Mesendoderm (in vitro differentiated cells): ENCODE results near the gene FDX2. TPM values are rescaled to one million over a fixed set of nuclear protein-coding genes. Genes with fewer than 3 reads are reported as not detected.

Experiments used
- DNase-seq: peaks from one replicate; pipeline ENCODE4 v3.0.0; 2013
- H2AK5ac ChIP-seq: 2 replicates; pipeline ENCODE4 v1.6.1; 2013; ENCODE audit warnings: low read length, inconsistent platforms
- H2BK120ac ChIP-seq: 2 replicates; pipeline ENCODE4 v1.6.1; 2013; ENCODE audit warnings: low read depth, mild to moderate bottlenecking, low read length, moderate library complexity, mixed read lengths
- H2BK15ac ChIP-seq: replicated peaks from 2 replicates; pipeline ENCODE4 v1.6.1; 2013; ENCODE audit warnings: low read depth, mild to moderate bottlenecking, moderate library complexity
- H2BK5ac ChIP-seq: 2 replicates; pipeline ENCODE4 v1.6.1; 2013; ENCODE audit warnings: low read length, inconsistent platforms
- H3K18ac ChIP-seq: 2 replicates; pipeline ENCODE4 v1.6.1; 2013; ENCODE audit warnings: mild to moderate bottlenecking, low read length, mixed read lengths
- H3K23ac ChIP-seq: one replicate; pipeline ENCODE4 v1.6.1; 2013; ENCODE audit warnings: low read length
- H3K27ac ChIP-seq: 2 replicates; pipeline ENCODE4 v1.5.1; 2013; ENCODE audit warnings: low read depth, mild to moderate bottlenecking, inconsistent platforms, low read length, moderate library complexity
- H3K27me3 ChIP-seq: 2 replicates; pipeline ENCODE4 v1.6.1; 2013; ENCODE audit warnings: low read length, control low read depth, mild to moderate bottlenecking, inconsistent platforms; ENCODE audit not compliant: insufficient read depth, poor library complexity
- H3K36me3 ChIP-seq: 2 replicates; pipeline ENCODE4 v1.6.1; 2013; ENCODE audit warnings: low read length, inconsistent platforms; ENCODE audit not compliant: control insufficient read depth, insufficient read depth
- H3K4ac ChIP-seq: one replicate; pipeline ENCODE4 v1.6.1; 2013; ENCODE audit warnings: low read depth, mild to moderate bottlenecking, low read length, moderate library complexity
- H3K4me1 ChIP-seq: 2 replicates; pipeline ENCODE4 v1.6.1; 2013; ENCODE audit warnings: low read depth, low read length, inconsistent platforms; ENCODE audit not compliant: control insufficient read depth
- H3K4me2 ChIP-seq: 2 replicates; pipeline ENCODE4 v1.6.1; 2013; ENCODE audit warnings: low read length
- H3K4me3 ChIP-seq: 2 replicates; pipeline ENCODE4 v1.5.1; 2013; ENCODE audit warnings: mild to moderate bottlenecking, low read length
- H3K56ac ChIP-seq: one replicate; pipeline ENCODE4 v1.6.1; 2013; ENCODE audit warnings: low read length
- H3K79me1 ChIP-seq: 2 replicates; pipeline ENCODE4 v1.6.1; 2013; ENCODE audit warnings: low read length, inconsistent platforms
- H3K79me2 ChIP-seq: 2 replicates; pipeline ENCODE4 v1.6.1; 2013; ENCODE audit warnings: mild to moderate bottlenecking, low read length; ENCODE audit not compliant: control insufficient read depth, insufficient read depth
- H3K9ac ChIP-seq: 2 replicates; pipeline ENCODE4 v1.6.1; 2013; ENCODE audit warnings: low read length, inconsistent platforms
- H4K5ac ChIP-seq: one replicate; pipeline ENCODE4 v1.6.1; 2013; ENCODE audit warnings: low read length
- H4K8ac ChIP-seq: one replicate; pipeline ENCODE4 v1.6.1; 2013; ENCODE audit warnings: low read depth, mild to moderate bottlenecking, control low read depth, low read length, moderate library complexity
- WGBS: extraction: QIAGEN DNeasy Blood & Tissue Kit; methylation state at CpG from one replicate; pipeline ENCODE4 v1.1.7; 2013; ENCODE audit warnings: low lambda C conversion rate, missing lambda C conversion rate; ENCODE audit not compliant: insufficient coverage; ENCODE audit errors: extremely low coverage; 5-methylcytosine and 5-hydroxymethylcytosine counted together
- small RNA-seq: library from polyadenylated mRNA; stranded (forward); fragments of <200 nt; extraction: miRNeasy Mini kit (QIAGEN cat#:217004); gene quantifications from one replicate; pipeline ENCODE3, GENCODE V24; 2013; ENCODE audit not compliant: insufficient read depth

The FDX2 gene

GRCh38 chr19:10260141-10260584, 55.7 kb downstream of the FDX2 start:
- no peak for DNase-seq
- Histone ChIP-seq H2BK120ac (no peak overlapping the region), H3K27ac (no peak overlapping the region), H3K23ac (no peak overlapping the region), H3K36me3 (peaks cover 5% of the 10 kb centered on the region), H4K5ac (no peak overlapping the region), H3K4me3 (no peak overlapping the region), H3K18ac (no peak overlapping the region), H2AK5ac (no peak overlapping the region), H3K4me2 (no peak overlapping the region), H2BK5ac (no peak overlapping the region), H3K4me1 (no peaks in the 10 kb centered on the region), H3K79me1 (no peaks in the 10 kb centered on the region), H3K27me3 (no peaks in the 10 kb centered on the region), H3K4ac (no peak overlapping the region), H3K79me2 (no peaks in the 10 kb centered on the region), H3K56ac (no peak overlapping the region), H3K9ac (no peak overlapping the region), H4K8ac (no peak overlapping the region), H2BK15ac (no peak overlapping the region)
- WGBS = no CpG with 5 or more reads among the region's 8 CpGs

Small RNA genes lying within 50 kb of the gene (small RNA-seq; reads per million reads assigned to genes)
- gene AC011511.1 = not detected
- not detected for gene AC011511.4
